ENCODE results near the gene KIFC3.
A peak's percentile ranks its signal among the peaks of the same experiment; 100 is the strongest.
"Not testable (repeated sequence)": the region's sequence is repeated elsewhere in the genome, so short reads cannot be mapped to it uniquely, and the experiment has no call there.

The KIFC3 gene

DNA sequence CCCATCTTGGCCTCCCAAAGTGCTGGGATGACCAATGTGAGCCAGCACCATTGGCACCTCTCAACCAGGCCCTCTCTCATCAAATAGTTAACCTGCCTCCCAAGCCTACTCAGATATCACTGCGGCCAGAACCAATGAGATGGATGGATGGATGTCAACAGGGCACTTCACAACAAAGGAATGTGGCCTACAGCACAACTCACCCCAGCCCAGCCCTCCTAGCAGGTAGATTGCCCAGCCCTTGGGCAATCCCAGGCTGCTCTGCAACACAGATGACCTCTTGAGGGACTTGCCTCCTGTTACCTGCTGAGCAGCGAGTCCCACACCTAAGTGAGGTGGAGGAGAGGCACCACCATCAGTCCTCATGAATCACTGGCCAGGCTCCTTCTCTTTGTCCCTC lies 22.6 kb upstream of the KIFC3 start:
- no peak for DNase-seq (ENCODE audit: low read depth)

GRCh38 chr16:57823836-57824235 lies 21.5 kb upstream of the KIFC3 start:
- no peak for DNase-seq (ENCODE audit: low read depth)

GRCh38 chr16:57822856-57823255 lies 20.6 kb upstream of the KIFC3 start:
- no peak for DNase-seq (ENCODE audit: low read depth)

DNA sequence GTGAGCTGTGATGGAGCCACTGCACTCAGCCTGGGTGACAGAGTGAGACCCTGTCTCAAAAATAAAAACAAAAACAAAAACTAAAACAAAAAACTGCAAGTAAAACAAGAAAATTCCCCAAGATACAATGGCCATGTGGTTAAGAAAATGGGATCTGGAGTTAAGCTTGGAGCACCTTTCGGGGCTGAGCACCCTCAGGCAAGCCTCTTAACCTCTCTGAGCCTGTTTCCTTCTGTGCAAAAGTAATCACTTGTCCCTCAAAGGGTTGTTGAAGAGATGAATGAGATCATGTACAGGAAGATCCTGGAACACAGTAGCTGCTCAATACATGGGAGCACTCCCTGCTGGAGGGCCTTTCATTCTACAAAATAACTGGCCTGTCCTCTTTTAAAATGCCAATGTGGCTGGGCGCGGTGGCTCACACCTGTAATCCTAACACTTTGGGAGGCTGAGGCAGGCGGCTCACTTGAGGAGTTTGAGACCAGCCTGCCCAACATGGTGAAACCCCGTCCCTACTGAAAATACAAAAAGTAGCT lies 19.8 kb upstream of the KIFC3 start:
- DNase-seq (ENCODE audit: low read depth): no peak

DNA sequence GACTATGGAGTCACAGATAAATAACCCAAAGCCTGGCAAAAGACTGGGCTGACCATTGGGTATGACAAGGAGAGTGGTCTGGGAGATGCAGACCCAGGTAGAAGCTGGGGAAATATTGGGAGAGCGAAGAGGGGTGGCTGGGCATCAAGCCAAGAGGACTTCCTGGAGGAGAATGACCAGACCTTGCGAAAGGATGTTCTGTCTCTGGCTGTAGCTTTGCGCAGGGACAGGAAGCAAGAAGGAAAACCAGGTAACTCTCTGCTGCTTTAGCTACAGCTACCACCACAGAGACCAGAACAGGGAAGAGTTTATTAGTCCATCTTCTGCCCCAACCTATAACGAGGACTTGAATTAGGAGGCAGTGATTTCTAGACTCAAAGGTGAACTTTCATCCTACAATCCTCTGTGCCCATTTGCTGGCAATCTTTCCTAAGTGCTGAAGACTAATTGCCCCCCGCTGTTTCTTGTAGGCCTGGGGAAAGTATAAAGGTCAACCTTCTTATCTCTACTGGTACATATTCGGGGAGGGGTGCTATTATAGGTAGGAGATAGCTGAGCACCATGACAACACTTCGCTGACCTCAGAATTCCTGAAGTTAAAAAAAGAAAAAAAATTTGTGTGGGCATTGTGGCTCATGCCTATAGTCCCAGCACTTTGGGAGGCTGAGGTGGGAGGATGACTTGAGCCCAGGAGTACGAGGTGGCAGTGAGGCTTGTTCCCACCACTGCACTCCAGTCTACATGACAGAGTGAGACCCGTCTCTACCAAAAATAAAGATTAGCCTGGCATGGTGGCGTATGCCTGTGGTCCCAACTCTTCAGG lies 19.1 kb upstream of the KIFC3 start:
- DNase-seq (ENCODE audit: low read depth): no peak

DNA sequence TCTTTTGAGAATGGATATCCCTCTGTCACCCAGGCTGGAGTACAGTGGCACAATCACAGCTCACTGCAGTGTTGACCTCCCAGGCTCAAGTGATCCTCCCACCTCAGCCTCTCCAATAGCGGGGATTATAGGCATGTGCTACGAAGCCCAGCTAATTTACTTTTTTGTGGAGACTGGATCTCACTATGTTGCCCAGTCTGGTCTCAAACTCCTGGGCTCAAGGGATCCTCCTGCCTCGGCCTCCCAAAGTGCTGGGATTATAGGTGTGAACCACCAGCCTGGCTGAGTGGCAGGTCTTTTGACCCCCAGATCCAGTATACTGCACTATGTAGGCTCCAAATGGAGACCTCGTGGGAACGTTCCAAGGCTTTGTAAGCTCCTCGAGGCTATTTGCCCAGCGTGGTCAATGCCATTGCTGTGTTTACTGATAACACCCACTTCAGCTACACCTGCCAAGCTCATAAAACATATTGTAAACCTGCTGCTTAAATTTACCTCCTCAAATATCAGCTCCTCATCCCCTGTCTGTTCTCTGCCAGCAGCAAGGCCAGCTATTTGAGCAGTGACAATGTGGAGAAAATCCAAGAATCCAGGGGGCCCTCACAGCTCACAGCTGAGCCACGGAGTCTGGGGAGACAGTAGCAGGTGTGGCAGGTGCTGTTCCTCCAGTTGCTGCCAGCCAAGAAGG lies 16.2 kb upstream of the KIFC3 start:
- no peak for DNase-seq (ENCODE audit: low read depth)

- DNase-seq (ENCODE audit: low read depth): no peak
These were observed 15.4 kb upstream of the KIFC3 start for GRCh38 chr16:57817680-57818079.

- peak; percentile 51 for DNase-seq (ENCODE audit: low read depth)
These were observed 13.9 kb upstream of the KIFC3 start for GRCh38 chr16:57815987-57816745.

- DNase-seq (ENCODE audit: low read depth): no peak
These were observed 12.6 kb upstream of the KIFC3 start for GRCh38 chr16:57814896-57815295.

- DNase-seq (ENCODE audit: low read depth): no peak
These were observed 11.2 kb upstream of the KIFC3 start for GRCh38 chr16:57813466-57813865.

- DNase-seq (ENCODE audit: low read depth): not testable (repeated sequence)
These were observed 9.0 kb upstream of the KIFC3 start for GRCh38 chr16:57811340-57811739.

DNA sequence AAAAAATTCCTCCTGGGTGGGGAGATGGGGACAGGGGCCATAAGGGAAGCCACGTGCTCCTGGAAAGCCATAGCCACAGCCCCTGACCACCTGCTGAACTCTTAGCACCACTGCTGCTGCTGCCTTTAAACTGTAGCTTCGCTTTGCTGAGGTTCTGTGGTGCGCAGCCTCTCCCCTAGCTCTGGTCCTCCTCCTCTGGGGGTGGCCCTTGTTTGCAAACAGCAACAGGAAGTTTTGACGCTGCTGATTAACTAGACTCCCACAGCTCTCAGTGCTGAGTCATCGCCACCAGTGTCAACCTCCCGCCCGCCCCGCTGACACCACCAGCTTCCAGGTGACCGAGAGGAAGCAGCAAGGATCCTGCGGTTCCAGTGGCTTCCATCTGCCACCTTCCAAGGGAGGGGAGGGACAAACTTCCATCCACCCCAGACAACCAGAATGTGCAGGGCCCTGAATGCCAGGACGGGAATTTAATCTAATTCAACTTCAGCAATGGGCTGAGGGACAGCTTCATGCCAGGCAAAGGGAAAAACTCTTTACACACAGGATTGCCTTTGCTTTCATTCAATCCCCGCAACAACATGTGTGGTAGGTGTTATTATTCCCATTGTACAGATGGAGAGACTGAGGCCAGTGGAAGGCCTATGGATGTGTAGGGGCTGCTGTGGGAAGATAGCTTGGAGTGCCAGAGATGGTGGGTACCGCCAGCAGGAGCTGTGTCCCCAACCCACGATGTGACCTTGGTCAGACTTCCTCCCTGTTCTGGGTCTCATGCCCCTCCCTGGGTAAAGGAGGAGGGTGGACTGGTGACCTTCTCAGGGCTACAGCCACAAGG lies 8.1 kb upstream of the KIFC3 start:
- DNase-seq (ENCODE audit: low read depth): no peak

DNA sequence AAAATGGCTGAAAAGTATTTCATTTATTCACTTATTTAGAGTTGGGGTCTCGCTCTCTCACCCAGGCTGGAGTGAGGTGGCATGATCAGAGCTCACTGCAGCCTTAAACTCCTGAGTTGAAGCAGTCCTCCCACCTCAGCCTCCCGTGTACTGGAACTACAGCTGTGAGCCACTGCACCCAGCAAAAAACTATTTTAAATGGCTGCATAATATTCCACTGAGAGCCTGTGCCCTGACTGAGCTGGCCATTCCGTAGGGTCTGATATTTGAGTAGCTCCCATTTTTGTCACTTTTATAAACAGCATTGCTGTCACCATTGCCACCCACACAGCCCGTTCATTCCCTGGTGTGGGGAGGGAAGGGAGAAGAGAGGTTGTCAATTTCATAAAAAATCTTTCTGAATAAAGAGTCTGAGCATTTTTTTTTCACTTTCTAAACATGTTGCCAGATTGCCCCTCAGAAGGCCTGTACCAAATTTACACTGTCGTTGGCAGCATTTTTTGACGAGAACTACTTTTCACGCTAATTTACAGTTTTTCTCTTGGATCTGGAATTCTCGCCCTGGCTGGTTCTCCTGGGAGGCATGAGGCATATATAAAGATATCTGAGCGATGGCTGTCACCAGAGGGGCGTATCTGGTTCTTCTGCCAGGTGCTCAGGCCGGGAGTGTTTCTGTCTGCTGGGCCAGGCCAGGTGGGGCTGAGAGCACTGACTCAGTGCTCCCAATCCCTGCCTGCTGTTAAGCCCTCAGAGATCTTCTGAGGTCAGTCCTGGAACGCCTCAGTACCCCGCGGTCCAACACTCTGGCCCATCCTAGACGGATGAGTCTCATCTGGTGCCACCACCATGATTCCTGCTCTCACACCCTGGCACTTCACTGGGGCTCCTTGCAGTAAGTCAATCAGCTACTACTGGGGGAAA lies 7.2 kb upstream of the KIFC3 start:
- no peak for DNase-seq (ENCODE audit: low read depth)

DNA sequence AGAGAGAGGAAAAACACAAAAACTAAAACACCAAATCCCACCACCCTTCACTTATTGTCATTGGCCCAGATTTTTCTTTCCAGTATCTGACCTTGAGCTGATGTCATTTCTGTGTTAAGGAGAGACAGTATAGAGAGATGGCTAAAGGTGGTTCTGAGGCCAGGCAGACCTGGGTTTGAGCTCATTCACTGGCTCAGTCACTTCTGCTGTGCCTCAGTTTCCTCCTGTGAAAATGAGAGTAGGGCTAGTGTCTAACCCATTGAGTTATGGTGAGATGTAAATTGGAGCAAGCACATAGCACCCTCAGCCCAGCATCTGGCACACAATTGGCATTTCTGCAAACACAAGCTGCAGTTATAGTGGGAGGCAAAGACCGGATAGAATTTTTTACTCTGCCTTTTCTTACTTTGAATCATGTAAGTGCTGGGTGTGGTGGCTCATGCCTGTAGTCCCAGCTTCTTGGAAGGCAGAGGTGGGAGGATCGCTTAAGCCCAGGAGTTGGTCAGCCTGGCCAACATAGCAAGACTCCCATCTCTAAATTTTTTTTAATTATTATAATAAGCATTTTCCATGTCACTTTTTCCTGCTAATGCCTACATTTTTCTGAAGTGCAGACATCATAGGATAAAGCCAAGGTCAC lies 6.4 kb upstream of the KIFC3 start:
- DNase-seq (ENCODE audit: low read depth): no peak

DNA sequence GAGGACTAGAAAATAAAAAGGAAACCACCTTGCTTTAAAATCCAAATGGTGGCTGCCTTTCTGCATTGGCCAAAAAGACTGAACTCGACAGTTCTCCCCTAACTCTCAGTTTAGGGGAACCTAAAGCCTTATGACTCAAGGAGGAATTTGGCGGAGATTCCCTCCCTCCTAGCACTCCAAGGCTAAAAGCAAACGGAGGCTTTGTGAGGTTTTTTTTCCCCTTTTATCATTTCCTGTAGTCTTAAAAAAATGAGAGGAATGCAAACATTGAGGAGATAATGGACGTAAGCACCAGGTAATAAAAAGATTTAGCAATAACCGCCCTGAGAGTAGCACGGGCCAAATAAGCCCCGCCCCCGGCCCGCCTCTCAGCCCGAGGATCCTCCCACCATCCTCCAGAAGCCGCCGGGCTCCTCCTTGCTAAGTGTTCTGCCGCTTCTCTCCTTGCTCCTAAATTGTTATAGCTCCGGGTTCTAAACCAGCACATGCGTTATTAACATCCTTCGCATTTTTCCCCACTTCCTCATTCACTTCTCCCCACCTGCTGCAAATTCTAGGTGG lies 5.8 kb upstream of the KIFC3 start:
- no peak for DNase-seq (ENCODE audit: low read depth)

DNA sequence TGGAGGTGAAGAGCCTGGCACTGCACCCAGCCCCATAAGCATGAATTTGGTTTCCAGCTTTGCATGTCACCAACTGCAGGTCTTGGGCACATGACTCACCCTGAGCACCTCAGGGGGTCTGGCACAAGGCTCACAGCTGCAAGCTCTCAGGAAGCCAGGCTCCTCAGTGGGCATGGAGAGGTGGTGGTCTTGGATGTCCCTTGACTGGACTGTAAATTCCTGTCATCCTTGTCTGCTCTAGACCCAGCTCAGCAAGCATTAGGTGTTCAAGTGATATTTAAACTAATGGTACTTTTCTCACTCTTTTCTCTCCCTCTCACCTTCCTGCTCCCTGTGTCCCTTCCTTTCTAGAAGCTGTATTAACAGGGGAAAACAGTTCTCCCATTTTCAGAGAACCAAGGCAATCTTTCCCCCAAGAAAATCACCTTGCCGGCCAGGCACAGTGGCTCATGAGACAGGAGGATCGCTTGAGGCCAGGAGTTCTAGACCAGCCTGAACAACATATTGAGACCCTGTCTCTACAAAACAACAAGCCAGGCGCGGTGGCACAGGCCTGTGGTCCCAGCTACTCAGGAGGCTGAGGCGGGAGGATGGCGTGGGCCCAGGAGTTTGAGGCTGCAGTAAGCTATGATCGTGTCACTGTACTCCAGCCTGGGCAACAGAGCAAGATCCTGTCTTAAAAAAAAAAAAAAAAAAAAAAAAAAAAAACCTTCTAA lies 5.1 kb upstream of the KIFC3 start:
- DNase-seq (ENCODE audit: low read depth): no peak

DNA sequence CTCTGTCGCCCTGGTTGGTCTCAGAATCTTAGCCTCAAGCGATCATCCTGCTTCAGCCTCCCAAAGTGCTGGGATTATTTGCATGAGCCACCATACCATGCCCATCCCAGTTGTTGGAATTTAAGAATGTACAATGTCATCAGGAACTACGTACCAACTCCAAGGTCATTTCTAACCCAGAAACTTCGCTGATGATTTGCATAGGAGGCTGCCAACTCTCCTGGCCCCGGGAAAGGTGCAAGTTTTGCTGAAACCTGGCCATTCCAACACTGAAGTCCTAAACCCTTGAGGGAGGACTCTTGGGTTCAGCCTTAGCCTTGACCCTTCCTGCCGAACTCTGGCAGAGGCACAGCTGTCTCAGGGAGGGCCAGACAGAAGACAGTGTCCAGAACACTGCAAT lies 2.9 kb upstream of the KIFC3 start:
- no peak for DNase-seq (ENCODE audit: low read depth)

- no peak for DNase-seq (ENCODE audit: low read depth)
These were observed 2.0 kb upstream of the KIFC3 start for GRCh38 chr16:57804111-57804837.

All from fibroblast of the conjunctiva (primary cell).